CD4-positive, alpha-beta T cell treated with Interleukin-2 at 100 ng/mL for 4 hours (primary cell): ENCODE data around the gene CYB561.
A peak's percentile ranks its signal among the peaks of the same experiment; 100 is the strongest.

Source experiments
- DNase-seq: peaks from one replicate; pipeline ENCODE4 v3.0.0-alpha.2; 2020; ENCODE audit warnings: low spot score

CYB561 gene

DNA sequence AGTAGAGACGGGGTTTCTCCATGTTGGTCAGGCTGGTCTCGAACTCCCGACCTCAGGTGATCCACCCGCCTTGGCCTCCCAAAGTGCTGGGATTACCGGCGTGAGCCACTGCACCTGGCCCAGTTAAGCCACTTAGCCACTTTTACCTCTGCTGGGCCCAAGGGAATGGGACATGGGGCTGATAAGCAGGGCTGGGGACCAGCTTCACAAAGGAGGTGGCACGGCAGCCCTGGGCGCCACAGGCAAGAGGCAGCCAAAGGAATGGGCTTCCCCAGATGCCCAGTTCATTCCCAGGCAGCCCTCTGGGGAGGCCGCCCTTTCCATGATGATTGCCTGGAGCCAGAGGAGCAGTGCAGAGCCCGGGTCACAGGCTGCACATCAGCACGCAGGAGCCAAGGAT, 5.0 kb upstream of the CYB561 start:
- no peak for DNase-seq

DNA sequence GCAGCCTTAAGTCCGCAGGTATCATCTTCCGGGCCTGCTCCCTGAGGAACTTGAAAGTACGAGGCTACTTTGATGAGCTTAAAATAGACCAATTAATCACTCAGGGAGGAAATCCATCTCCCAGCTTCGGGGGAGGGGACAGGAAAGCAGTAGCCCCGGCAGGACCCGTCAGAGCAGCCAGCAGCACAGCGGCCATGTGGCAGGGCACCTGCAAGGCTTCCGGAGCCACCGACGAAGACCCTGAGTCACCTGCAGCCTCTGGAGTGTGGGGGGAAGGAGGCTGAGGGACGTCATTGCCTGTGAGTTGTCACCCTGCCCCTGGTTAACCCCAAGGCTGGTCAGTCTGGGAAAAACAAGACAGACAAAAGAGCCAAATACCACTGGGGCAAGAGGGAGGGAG, 4.4 kb upstream of the CYB561 start:
- peak; percentile 26 for DNase-seq

DNA sequence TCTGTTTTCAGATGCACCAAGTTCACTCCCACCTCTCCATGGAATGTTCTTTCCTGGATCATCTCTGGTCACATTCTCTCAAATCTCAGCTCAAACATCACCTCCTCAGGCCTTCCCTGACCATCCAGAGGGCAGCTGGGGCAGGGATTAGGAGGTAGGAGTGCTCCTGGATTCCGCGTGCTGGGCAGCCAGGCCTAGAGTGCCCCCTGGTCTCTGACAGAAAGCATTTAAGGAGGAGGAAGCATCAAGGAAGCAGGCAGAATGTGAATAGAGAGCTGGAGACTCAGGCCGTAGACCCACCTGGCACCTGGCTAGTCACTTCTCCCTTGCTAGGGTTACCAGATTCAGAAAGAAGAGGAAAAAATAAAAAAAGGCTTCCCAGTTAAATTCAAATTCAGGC, 2.5 kb upstream of the CYB561 start:
- DNase-seq = no peak

DNA sequence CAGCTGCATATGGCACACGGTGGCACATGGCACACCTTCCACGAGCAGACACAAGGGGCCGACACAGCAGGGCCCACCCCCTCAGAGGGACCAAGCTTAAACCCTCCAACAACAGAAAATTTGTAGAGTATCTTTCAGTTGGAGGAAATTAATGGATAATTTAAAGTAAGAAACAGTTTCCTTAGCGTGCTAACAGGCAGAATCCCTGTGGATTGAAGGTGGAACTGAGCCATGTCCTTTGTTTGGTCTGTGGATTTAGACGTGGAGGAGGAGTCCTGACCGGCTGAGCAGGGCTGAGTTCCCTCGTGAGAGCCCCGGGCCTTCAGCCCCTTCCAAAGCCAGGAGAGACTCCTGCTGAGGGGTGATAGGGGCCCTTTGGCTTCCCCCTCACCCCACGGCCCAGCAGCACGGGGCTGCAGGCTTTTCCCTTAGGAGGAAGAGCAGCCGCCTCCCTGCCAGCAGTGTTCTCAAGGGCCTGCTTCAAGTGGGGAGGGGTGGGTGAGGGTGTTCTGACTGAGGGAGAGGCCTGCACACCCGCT, 1.4 kb upstream of the CYB561 start:
- DNase-seq = no peak

DNA sequence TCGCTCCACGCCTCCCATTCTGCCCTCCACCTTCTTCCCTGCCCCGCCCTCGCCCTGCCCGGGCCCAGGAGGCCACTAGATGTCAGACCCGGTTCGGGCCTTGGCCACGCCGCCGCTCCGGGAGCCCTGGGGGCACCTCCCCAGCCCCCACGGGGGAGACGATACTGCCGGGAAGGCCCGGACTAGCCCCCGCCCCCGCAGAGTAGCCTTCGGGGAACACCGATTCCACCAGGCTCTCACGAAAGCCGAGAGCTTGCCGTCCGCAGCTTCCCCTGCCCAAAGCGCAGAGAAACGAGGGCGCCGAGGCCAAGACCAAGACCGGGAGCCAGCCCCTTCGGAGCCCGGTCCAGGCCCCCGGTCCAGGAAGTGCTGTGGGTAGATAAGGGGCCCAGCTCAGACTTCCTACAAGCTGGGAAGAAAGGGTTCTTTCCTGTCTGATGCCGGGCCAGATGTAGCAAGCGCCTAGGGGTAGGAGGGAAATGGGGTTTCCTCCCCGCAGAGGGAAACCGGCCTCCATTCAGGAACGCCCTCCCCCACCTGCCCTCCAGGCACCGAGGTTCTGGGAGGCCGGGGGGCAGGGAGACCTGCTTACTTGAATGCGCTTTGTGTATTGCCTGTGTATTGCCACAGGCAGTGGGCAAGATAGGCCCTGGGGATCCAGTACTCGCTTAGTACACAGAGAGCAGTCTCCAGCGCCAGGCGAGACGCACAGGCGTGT, 806 bp upstream of the CYB561 start:
- peak; percentile 38 for DNase-seq

DNA sequence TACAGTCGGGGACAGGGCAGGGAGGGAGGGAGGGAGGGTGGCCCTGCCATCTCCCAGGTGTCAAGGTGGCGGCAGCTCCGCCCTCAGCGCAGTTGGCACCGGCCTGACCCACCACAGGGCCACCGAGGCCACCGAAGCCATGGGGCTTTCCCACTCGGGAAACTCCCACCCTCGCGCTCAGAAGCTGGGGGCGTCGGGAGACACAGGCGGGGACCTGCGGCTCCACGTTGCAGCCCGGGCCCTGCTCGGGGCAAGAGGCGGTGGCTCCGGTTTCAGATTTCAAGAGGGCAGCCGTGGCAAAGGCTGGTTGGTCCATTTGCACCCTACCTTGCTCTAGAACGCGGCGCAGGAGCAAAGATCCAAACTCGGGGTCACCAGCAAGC, 544 bp downstream of the CYB561 start:
- peak; percentile 73 for DNase-seq

DNA sequence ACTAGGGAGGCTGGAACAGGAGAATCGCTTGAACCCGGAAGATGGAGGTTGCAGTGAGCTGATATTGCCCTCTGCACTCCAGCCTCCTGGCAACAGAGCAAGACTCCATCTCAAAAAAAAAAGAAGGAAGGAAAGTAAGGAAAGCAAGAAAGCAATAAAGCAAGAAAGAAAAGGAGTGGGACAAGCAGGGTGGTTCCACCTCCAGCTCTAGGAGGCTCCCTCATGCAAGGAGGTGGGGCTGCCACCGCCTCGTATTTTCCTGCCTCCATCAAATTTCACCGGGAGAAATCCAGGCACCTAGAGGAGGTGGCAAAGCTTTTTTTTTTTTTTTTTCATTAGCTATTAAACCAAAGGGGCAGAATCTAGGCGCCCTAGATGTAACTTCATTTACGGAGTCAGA, 1.0 kb downstream of the CYB561 start:
- no peak for DNase-seq

DNA sequence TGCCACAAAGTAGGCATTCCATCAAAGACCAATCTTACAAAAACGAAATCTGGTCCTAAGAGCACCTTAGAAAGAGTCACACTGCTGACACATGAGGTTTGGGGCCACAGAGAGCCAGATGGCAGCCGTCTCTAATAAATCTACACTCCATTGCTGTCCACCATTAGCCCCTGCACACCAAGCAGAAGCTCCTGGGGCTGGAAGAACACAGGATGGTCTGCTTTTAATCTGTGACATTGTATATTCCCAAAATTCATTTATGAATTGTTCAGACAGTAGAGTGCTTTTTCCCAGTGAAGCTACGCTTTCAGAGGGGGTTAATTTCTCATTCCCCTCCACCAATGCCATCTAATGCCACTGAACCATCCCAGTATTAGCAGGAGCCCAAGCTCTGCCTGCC, 1.6 kb downstream of the CYB561 start:
- DNase-seq = no peak

DNA sequence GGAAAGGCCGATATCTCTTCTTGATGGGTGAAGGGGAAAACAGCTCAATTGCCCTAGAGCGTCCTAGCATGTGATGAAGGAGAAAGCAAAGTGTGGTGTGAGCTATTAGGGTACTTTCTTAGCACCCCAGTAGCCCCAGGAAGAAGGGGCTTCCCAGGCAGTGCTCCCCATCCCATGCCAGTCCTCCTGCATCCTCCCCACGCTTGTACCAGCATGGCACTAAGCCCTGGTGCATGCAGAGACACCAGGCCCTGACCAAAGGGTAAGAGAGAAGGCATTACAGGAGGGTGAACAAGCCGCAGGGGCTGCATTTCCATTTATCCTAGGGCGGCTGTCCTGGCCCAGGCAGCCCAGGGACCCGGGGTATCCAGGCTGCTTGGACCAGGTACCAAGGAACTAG, 3.1 kb downstream of the CYB561 start:
- DNase-seq = no peak

DNA sequence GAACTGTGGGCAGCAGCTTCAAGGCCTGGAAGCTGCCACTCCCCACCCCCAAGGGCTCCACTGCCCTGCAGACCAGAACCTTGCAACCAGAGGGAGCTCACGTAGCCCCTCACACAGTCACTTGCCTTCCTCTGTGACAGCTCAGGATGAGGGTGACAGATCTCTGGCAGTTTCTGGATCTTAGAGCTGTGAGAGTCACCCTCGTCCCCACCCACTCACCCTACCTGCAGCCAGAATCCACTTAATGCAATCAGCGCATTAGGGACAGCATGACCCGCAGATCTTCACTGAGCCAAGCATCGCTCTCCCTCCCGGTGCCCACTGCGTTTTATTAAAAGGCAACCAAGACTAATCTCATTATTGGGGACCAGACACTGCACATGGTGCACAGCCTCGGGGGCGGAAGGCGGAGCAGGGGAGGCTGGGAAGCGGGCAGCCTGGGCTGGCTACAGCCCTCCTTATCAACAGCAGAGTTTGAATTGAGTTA, 3.5 kb downstream of the CYB561 start:
- no peak for DNase-seq

DNA sequence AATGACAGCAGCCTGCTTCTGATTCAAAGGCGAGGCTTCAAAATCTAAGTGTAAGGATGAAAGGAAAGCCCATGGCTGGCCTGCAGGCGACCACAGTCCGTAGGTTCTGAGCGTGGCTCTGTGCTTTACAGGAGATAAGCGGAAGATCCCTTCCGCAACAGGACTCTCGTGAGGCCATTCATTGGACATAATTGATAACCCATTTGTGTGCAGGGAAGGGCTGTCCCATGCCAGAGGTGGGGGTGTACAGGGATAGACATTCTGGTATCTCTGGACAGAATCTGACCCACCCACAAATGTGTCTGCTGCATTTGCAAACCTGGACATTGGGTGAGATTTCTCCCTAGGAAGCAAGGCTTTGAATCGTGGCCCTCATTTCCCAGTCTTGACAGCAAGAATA, 4.0 kb downstream of the CYB561 start:
- DNase-seq = no peak

DNA sequence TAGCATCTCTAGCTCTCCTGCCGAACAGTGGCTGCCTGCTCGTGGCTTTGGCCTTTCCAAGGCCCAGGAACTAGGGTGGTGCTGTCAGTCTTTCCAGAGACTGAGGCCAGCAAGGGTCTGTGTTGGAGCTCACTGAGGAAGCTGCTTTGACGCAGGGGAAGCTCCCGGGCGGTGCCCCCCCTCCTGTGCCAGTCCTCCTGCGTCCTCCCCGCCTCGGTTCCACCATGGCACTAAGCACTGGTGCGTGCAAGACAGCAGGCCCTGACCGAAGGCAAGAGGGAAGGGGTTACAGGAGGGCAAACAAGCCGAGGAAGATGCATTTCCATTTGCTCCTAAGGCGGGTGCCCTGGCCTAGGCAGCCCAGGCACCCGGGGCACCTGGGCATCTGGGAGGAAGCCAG, 4.5 kb downstream of the CYB561 start:
- DNase-seq = no peak

DNA sequence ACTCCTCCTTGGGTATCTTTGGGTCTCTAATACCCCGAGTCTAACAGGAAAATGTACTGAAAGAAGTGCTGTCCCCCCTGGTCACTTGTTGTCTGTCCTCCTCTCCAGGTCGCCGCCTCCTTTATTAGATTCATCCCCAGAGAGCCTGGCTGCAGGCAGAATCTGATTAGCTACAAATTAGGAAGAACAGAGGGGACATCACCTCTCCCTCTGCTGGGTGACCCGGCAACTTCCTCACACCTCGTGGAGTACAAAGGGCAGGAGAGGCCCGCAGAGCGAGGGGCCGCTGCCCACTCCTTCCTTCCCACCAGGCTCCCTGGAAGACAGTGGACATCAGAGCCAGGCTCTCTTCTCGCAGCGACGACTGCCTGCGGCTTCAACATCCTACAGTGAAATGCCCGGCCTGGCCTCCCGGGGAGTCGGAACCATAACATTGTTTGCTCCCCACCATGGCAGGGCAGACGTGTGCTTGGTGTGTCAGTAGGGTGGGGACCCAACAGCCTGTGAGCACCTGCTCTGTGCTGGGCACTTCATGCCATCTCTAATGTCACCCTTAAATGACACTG, 5.3 kb downstream of the CYB561 start:
- no peak for DNase-seq

DNA sequence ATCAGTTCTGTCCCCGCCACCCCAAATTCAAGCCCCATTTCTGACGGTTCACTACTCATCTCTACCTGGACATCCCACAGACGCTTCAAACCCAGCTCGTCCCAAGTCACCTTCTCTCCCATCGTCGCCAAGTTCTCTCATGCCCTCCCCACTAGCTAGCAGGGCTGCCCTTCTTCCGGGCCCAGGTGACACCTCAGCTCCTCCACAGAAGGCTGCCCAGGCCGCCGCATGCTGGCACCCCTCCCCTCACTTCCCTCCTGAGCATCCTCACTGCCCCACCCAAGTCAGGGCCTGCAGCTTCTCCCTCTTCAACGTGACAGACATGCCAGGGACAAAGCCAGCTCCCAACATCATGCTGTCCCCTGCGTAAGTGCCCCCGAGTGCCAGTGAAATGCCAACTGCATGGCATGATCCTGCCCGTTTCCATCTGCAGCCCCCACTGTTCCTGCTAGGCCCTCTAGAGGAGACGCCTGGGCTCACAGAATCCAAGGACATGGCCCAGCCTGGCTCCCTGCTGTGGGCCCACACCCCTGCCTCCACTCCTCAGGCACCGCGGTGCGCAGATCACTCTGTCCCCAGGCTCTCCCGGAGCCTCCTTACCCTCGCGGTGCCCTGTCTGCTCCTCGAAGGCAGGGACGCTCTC, 5.9 kb downstream of the CYB561 start:
- peak; percentile 41 for DNase-seq

DNA sequence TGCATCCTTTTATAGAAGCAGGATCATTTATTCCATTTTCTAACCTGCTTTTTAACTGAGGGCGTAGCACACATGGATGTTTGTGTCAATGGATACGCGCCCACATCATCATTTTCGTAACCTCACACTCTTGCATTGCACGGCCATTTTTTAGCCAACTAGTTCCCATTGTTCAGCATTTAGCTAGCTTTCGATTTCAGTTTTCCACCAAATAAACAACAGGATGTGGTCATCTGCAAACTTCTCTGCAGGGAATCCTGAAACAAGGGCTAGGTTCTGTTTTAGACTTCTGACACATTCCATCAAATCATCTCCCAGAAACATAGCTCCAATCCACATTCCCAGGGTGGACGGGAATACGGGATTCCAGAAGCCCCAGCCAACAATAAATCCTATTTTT, 6.4 kb downstream of the CYB561 start:
- DNase-seq = peak; percentile 56

DNA sequence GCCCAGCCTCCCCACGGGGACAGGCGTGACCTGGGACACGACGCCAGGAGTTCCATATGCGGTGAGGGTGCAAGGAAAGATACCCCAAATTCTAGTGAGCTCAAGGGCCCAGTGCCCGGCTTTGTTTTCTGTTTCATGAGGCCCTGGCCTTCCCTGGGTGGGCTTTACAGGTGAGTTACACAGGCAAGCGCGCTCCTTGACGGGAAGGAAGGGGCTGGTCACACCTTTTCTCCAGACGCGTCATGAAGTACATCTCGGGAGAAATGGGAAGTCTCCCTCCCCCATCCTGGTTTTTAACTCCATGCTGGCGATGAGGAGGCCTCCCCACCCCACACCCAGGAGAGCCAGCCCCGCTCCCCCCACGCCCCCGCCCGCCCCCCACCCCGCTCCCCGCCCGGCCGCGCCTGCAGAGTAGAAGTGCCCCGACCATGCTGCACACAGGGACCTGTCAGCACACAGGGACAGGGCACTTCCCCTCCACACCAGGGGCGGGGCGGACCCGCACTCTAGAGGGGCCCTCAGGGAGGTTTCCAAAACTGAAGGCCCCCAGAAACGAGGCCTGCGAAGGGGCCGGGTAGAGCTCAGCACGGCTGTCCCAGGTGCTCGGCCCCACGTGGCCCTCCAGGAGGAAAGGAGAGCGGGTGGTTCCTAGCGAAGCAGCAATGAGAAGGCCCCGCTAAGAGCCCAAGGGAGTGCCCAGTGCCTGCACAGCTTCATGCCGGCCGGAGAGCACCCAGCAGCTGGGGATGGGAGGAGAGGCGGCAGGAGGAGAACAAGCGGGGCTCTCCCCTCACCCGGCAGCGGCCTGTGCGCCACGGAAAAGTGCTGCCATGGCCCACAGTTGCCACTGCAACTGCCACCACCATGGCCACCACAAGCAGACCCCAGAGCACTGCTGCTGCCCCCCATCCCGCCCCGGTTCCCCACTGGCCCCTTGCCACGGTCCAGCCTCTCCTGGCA, 7.7 kb downstream of the CYB561 start:
- no peak for DNase-seq

DNA sequence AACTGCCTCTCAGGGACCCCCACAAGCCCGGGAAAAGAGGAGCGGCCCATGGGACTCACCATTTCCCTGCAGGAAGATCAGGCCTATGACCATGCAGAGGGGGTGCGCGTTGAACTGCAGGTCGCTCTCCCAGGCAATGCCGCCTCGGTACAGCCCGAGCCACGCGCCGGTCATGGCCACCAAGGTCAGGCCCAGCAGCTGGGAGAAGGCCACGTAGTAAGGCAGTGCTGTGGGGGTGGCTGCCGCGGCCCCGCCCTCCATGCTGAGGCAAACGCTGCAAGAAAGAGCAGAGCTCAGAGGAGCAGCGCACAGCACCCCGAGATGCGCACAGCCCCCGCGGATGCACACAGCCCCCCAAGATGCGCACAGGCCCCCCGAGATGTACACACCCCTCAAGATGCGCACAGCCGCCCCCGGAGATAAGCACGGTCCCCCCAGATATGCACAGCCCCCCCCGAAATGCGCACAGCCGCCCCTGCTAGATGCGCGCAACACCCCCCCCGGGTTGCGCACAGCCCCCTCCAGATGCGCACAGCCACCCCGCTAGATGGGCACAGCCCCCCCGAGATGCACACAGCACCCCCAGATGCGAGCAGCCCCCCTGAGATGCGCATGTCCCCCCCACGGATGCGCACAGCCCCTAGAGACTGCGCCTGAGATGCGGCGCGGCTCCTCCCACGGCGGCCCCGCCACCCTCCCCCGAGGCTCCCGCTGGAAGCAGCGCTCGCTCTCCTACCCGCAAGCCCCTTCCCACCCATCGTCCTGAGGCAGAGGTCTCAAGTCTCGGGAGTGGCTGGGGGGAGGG, 8.6 kb downstream of the CYB561 start:
- DNase-seq = no peak

DNA sequence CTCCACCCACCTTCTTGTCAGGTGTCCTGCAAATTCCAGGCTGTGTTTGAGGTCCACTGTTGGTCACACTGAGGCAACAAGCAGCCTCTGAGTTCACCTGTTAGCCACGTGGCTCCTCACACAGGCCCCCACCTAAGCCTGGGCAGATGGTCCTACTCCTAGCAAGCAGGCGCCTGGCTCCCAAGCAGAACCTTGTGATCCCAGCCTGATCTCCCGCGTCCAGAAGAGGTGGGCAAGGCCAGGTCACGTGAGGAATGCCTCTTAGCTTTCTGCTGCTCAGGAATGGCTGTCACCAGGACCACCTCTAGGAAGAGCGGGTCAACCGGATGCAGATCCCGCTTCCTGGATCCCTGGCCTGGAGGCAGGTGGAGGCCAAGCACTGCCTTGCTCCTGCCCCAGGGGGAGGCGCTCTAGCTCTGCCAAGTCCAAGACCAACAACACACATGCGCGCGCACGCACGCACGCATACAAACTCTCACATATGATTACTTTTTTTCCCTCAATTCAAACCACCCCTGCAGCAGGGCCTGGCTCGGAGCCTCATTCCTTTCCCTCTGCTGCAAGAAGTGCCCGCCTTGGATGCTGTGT, 9.5 kb downstream of the CYB561 start:
- DNase-seq = no peak

DNA sequence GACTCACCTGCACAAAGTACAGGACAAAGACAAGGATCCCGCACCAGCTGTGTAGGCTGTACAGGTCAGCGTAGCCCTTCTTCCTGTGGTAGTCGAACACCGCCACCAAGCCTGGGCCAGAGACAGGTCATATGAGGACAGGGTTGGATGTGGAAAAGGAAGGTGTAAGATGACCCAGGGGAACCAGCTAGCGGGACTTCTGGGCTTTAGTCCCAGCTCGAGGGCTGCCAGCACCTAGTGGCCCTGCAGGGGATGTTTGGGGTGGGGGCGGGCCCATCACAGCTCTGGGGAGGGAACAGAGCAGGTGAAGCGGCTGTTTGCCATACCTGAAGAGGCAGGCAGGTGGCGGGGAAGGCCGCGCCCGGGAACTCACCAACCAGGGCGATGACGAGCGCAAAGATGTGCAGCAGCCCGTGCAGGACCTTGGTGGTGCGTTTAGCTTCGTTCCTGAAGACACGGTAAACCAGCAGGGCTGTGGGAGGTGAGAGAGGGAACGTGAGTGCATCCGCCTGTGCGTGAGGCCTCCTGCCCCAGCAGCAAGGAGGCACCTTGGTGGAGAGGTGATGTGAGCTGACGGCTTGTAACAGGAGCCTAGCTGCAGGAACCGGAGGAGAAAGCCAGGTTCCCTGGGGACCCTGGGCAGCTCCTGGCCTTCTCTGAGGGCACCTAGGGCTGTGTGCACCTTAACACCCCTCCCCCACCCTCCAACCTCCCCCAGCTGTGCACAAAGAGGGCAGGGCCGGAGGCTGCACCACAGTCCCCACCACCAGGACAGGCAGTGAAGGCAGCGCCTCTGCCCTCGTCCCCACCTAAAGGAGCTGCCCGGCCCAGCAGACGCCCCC, 10.2 kb downstream of the CYB561 start:
- DNase-seq = no peak
